ENCODE results near the gene CHCHD3.
"Not testable (repeated sequence)": the region's sequence is repeated elsewhere in the genome, so short reads cannot be mapped to it uniquely, and the experiment has no call there.

CHCHD3 gene

DNA sequence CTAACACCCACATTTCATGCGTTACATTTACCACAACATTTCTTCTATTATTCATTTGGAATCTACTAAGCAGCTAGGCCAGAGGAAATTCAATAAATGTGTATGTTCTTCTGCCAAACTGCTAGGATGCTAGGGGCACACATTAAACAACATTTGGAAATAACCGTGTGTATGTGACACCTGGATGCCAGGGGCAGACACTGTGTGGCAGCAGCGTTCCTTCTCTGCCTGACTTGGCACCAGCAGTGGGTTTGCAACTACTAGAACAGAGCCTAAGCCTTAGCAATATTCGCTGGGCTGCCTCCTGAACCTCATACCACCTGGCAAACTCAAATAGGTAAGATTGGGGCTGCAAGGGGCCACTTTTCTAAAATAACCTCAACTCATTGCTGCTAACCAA, 182.1 kb downstream of the CHCHD3 start:
- TF ChIP-seq, protein P1, sequence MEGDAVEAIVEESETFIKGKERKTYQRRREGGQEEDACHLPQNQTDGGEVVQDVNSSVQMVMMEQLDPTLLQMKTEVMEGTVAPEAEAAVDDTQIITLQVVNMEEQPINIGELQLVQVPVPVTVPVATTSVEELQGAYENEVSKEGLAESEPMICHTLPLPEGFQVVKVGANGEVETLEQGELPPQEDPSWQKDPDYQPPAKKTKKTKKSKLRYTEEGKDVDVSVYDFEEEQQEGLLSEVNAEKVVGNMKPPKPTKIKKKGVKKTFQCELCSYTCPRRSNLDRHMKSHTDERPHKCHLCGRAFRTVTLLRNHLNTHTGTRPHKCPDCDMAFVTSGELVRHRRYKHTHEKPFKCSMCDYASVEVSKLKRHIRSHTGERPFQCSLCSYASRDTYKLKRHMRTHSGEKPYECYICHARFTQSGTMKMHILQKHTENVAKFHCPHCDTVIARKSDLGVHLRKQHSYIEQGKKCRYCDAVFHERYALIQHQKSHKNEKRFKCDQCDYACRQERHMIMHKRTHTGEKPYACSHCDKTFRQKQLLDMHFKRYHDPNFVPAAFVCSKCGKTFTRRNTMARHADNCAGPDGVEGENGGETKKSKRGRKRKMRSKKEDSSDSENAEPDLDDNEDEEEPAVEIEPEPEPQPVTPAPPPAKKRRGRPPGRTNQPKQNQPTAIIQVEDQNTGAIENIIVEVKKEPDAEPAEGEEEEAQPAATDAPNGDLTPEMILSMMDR (conservative IDR thresholded peaks at IDR 0.05) = peak; percentile 50

DNA sequence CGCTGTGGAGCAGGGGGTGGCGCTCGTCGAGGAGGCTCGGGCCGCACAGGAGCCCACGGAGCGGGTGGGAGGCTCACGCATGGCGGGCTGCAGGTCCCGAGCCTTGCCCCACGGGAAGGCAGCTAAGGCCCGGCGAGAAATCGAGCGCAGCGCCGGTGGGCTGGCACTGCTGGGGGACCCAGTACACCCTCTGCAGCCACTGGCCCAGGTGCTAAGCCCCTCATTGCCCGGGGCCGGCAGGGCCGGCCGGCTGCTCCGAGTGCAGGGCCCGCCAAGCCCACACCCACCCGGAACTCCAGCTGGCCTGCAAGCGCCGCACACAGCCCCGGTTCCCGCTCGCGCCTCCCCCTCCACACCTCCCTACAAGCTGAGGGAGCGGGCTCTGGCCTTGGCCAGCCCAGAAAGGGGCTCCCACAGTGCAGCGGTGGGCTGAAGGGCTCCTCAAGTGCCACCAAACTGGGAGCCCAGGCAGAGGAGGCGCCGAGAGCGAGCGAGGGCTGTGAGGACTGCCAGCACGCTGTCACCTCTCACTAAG, 183.2 kb downstream of the CHCHD3 start:
- H3K27ac ChIP-seq = not testable (repeated sequence)

More for the DNA sequence above, 182.1 kb downstream of the CHCHD3 start:
- no peak overlapping the region for H3K27ac ChIP-seq

DNA sequence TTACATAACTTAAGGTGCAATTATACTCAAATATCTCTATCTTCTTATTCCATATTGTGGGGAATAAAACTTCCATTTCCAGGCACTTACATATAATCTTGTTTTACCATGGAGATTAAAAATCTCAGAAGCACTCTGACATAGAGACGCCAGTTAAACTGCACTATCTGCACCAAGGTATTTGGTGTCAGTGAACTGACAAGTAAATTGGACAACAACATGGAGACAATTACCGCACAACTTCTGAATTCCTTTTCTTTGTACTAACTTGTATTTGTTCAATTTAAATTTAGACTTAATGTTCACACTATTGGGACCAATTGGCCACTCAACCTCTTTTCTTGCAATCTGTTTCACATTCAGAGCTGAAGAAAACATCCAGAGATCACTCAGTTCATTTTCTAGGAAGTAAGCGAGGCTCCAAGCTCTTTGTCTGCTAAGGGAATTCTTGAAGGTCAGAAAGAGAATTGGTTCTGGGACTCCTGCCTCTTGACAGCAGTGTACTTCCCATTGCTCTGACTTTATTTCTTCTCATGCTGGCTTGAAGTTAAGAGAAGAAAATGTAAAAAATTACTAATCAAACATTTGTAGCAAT, 184.7 kb downstream of the CHCHD3 start:
- TF ChIP-seq, protein P1 (conservative IDR thresholded peaks at IDR 0.05) = no peak
- H3K27ac ChIP-seq = no peak overlapping the region

DNA sequence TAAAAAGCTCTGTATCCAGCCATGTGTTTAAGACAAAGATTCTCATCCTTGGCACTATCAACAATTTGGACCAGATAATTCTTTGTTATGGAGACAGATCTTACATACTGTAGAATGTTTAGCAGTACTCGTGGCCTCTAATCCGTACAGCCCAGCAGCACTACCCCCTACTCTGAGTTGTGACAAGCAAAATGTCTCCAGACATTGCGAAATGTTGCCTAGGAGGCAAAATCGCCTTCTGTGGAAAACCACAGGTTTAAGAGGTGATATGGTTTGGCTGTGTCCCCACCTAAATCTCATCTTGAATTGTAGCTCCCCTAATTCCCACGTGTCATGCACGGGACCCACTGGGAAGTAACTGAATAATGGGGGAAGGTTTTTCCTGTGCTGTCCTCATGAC, 186.7 kb downstream of the CHCHD3 start:
- TF ChIP-seq, protein P1 (conservative IDR thresholded peaks at IDR 0.05) = no peak
- no peak overlapping the region for H3K27ac ChIP-seq

DNA sequence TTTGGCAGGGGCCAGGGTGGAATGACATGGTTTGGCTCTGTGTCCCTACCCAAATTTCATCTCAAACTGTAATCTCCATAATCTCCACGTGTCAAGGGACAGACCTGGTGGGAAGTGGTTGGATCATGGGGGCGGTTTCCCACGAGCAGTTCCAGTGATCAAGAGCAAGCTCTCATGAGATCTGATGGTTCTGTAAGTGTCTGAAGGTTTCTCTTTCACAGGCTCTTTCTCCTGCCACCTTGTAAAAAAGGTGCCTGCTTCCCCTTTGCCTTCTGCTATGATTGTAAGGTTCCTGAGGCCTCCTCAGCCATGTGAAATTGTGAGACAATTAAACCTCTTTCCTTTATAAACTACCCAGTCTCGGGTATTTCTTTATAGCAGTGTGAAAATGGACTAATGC, 188.3 kb downstream of the CHCHD3 start:
- TF ChIP-seq, protein P1 (conservative IDR thresholded peaks at IDR 0.05) = no peak
- H3K27ac ChIP-seq = no peak overlapping the region

DNA sequence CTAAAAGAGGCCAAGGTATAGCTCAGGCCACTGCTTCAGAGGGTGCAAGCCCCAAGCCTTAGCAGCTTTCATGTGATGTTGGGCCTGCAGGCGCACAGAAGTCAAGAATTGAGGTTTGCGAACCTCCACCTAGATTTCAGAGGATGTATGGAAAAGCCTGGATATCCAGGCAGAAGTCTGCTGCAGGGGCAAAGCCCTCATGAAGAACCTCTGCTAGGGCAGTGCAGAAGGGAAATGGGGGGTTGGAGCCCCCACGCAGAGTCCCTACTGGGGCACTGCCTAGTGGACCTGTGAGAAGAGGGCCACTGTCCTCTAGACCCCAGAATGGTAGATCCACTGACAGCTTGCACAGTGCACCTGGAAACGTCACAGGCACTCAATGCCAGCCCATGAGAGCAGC, 189.1 kb downstream of the CHCHD3 start:
- H3K27ac ChIP-seq = not testable (repeated sequence)

DNA sequence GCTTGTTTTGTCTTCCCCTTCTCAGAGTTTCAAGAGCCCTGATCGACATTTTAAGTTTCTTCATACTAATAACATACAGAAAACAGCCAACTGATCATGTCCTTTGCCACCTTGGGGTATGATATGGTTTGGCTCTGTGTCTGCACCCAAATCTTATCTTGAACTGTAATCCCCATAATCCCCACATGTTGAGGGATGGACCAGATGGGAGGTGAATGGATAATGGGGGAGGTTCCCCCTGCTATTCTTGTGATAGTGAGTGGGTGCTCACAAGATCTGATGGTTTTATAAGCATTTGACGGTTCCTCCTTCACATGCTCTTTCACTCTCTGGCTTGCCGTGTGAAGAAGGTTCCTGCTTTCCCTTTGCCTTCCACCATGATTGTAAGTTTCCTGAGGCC, 190.3 kb downstream of the CHCHD3 start:
- TF ChIP-seq, protein P1 (conservative IDR thresholded peaks at IDR 0.05) = no peak
- H3K27ac ChIP-seq = no peak overlapping the region

DNA sequence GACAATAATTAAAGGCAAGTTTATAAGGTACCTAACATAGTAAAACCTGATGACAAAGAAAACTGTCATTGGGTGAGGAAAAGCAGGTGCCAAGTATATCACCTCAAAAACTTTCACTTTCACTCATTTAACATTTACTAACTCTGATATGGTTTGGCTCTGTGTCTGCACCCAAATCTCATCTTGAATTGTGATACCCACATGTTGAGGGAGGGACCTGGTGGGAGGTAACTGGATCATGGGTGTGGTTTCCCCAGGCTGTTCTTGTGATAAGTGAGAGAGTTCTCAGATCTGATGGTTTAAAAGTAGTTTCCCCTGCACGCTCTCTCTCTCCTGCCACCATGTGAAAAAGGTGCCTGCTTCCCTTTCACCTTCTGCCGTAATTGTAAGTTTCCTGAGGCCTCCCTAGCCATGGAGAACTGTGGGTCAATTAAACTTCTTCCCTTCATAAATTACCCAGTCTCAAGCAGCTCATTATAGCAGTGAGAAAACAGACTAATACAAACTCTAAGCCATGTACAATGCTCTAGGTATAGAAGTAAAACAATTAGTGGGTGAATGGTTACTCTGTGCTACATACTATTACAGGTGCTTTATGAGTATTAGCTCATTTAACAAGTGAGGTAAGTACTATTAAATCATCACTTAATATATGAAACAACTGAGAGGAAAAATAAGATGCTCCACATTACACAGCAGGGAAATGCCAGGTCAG, 199.0 kb downstream of the CHCHD3 start:
- TF ChIP-seq, protein P1 (conservative IDR thresholded peaks at IDR 0.05) = no peak
- no peak overlapping the region; the same call in 1 of the 2 replicates for H3K27ac ChIP-seq
